ENCODE data around the gene TRIP13.

GRCh38 chr5:884345-885126 lies 8.1 kb upstream of the TRIP13 start:
- TF ChIP-seq ZNF274 (IDR thresholded peaks at IDR 0.05; ENCODE audit: low read depth, low read length): no peak
- no peak for TF ChIP-seq SUZ12 (IDR thresholded peaks at IDR 0.05; ENCODE audit: extremely low read depth, insufficient read depth, insufficient read length)
- TF ChIP-seq YY1 (IDR thresholded peaks at IDR 0.05; ENCODE audit: insufficient read depth, insufficient read length): no peak

Measured in NT2/D1 (cell line).